HG03060 (cell line): ENCODE data around the gene CDCA4.
"Not testable (repeated sequence)": the region's sequence is repeated elsewhere in the genome, so short reads cannot be mapped to it uniquely, and the experiment has no call there.

ENCODE experiments used
- ATAC-seq: cut with Tn5 transposase; IDR thresholded peaks from one replicate; pipeline ENCODE4 v1.9.1; 2021; ENCODE audit warnings: low read depth, moderate number of reproducible peaks; ENCODE audit not compliant: unreplicated experiment

The CDCA4 gene

GRCh38 chr14:105039458-105040205 lies 18.7 kb upstream of the CDCA4 start:
- ATAC-seq: no peak

GRCh38 chr14:105035616-105036015 lies 14.7 kb upstream of the CDCA4 start:
- not testable (repeated sequence) for ATAC-seq

- ATAC-seq: no peak
These were observed 13.6 kb upstream of the CDCA4 start for GRCh38 chr14:105034315-105035039.

- not testable (repeated sequence) for ATAC-seq
These were observed 12.6 kb upstream of the CDCA4 start for GRCh38 chr14:105033412-105033900.

GRCh38 chr14:105032451-105032901 lies 11.6 kb upstream of the CDCA4 start:
- not testable (repeated sequence) for ATAC-seq

GRCh38 chr14:105030836-105031396 lies 10.0 kb upstream of the CDCA4 start:
- no peak for ATAC-seq

GRCh38 chr14:105030194-105030593 lies 9.3 kb upstream of the CDCA4 start:
- ATAC-seq: no peak

GRCh38 chr14:105029402-105029801 lies 8.5 kb upstream of the CDCA4 start:
- ATAC-seq: no peak

- no peak for ATAC-seq
These were observed 7.5 kb upstream of the CDCA4 start for GRCh38 chr14:105028251-105028927.

- ATAC-seq: not testable (repeated sequence)
These were observed 6.8 kb upstream of the CDCA4 start for GRCh38 chr14:105027718-105028117.

GRCh38 chr14:105026802-105027563 lies 6.1 kb upstream of the CDCA4 start:
- no peak for ATAC-seq

GRCh38 chr14:105026033-105026785 lies 5.3 kb upstream of the CDCA4 start:
- ATAC-seq: peak; percentile 31

GRCh38 chr14:105025429-105025828 lies 4.5 kb upstream of the CDCA4 start:
- no peak for ATAC-seq

- no peak for ATAC-seq
These were observed 3.1 kb upstream of the CDCA4 start for GRCh38 chr14:105023791-105024480.

GRCh38 chr14:105023144-105023543 lies 2.3 kb upstream of the CDCA4 start:
- no peak for ATAC-seq

- no peak for ATAC-seq
These were observed 1.4 kb upstream of the CDCA4 start for GRCh38 chr14:105022276-105022670.

- ATAC-seq: no peak
These were observed 883 bp upstream of the CDCA4 start for GRCh38 chr14:105021656-105022275.
